ENCODE measurements around the gene GLIS1. TPM values are rescaled to one million over a fixed set of nuclear protein-coding genes. Genes with fewer than 3 reads are reported as not detected.

Gene GLIS1
- total and polyA plus RNA-seq, 2 donors (not counting 3 experiments of a cell fraction or from before 2014, with no cell fraction given): not detected

DNA sequence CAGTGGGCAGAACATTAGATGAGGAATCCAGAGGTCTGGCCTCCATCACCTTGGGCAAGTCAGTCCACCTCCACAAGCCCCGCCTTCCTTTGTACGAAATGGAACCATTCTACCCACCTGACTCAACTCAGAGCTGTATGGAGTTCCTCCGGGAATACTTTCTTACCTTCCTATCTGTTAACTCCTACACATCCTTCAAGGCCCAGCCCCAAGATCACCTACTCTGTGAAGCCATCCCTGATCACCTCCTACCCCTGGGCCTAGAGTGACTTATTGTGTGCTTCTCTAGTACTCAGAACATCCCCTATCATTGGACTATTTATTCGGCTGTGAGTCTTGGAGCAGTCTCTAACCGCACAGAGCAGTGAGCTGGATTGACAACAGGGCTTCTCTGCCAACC lies 66.7 kb downstream of the GLIS1 start:
- H3K9me3 ChIP-seq (replicated peaks; ENCODE audit: control insufficient read depth, insufficient read depth, low read length): no peaks in the 10 kb centered on the region
- no peak for DNase-seq (ENCODE audit: low read depth, low spot score)
- no peaks in the 10 kb centered on the region for H3K9me1 ChIP-seq (replicated peaks; ENCODE audit: control insufficient read depth, extremely low read depth, insufficient read depth, low read length)
- peaks cover 0 to 1% of the 10 kb centered on the region in 2 experiments for H3K27me3 ChIP-seq (ENCODE audit: control insufficient read depth in 2 of 2, insufficient read depth in 2 of 2, low read length in 2 of 2)
- H3K4me2 ChIP-seq (ENCODE audit: insufficient read depth, low read length): no peak overlapping the region
- no TSS peak for BruUV-seq (replicated peaks)
- dilution Hi-C loops (cut with MboI; ENCODE audit: extremely low pct_ligation_motif_present, low sequenced_read_pairs): no loop called here
- H2AFZ ChIP-seq (ENCODE audit: low read depth, low read length): no peak overlapping the region
- H3K79me2 ChIP-seq (ENCODE audit: control insufficient read depth, insufficient read depth, low read length): no peaks in the 10 kb centered on the region
- H3K4me1 ChIP-seq (ENCODE audit: control insufficient read depth, extremely low read depth, insufficient read depth, low read length): no peaks in the 10 kb centered on the region
- no peaks in the 10 kb centered on the region for H4K20me1 ChIP-seq (replicated peaks; ENCODE audit: control insufficient read depth, extremely low read depth, insufficient read depth, low read length)
- H3K9ac ChIP-seq (replicated peaks; ENCODE audit: extremely low read depth, insufficient read depth, low read length): no peak overlapping the region
- TF ChIP-seq JUN (IDR thresholded peaks at IDR 0.05; ENCODE audit: borderline replicate concordance, insufficient read depth, insufficient read length, low read depth) (no peak), MYC (IDR thresholded peaks at IDR 0.05; ENCODE audit: low read depth, low read length) (no peak), FOS (IDR thresholded peaks at IDR 0.05; ENCODE audit: borderline replicate concordance, insufficient read depth, low read length) (no peak), CTCF (IDR thresholded peaks at IDR 0.05; ENCODE audit: extremely low read depth in 1 of 2, insufficient read depth in 1 of 2, low read depth in 1 of 2, low read length in 2 of 2) (no peak), POLR2AphosphoS5 (IDR thresholded peaks at IDR 0.05; ENCODE audit: insufficient read depth, low read depth, low read length) (no peak)
- TF ChIP-seq, protein P1, sequence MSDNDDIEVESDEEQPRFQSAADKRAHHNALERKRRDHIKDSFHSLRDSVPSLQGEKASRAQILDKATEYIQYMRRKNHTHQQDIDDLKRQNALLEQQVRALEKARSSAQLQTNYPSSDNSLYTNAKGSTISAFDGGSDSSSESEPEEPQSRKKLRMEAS (IDR thresholded peaks at IDR 0.05; ENCODE audit: insufficient read depth, insufficient read length): no peak
- POLR2A ChIA-PET: no interaction called here
- H3K27ac ChIP-seq (ENCODE audit: insufficient read depth, low read depth, low read length): no peak overlapping the region
- intact Hi-C loops (cut with micrococcal nuclease): no loop called here
- H3K4me3 ChIP-seq (replicated peaks in 1 of 3; ENCODE audit: insufficient read depth in 1 of 3, low read depth in 1 of 3, low read length in 3 of 3): no peak overlapping the region
- FAIRE-seq: no peak
- H3K36me3 ChIP-seq (ENCODE audit: control insufficient read depth in 2 of 2, extremely low read depth in 1 of 2, insufficient read depth in 2 of 2, low read length in 2 of 2): no peaks in the 10 kb centered on the region
- CTCF ChIA-PET: no interaction called here
